Mucosa of descending colon (tissue), 3 donors: ENCODE measurements around the gene MEGF11. TPM values are rescaled to one million over a fixed set of nuclear protein-coding genes. Genes with fewer than 3 reads are reported as not detected.
A peak's percentile ranks its signal among the peaks of the same experiment; 100 is the strongest.

ENCODE experiments used
- ATAC-seq: fragments of 200-7000 bp; cut with Tn5 transposase; one replicate; pipeline ENCODE4 v1.9.1; 2020; ENCODE audit warnings: mild to moderate bottlenecking, moderate library complexity
- DNase-seq, 3 donors: peaks; one replicate each; pipeline ENCODE4 v3.0.0-alpha.2; 2020
- H3K36me3 ChIP-seq: fragments of 200-600 bp; one replicate; pipeline ENCODE4 v1.8.0; 2021; ENCODE audit warnings: low read depth, mild to moderate bottlenecking
- H3K4me1 ChIP-seq: fragments of 200-600 bp; one replicate; pipeline ENCODE4 v1.8.0; 2021; ENCODE audit warnings: low read depth, mild to moderate bottlenecking
- H3K4me3 ChIP-seq: fragments of 200-600 bp; one replicate; pipeline ENCODE4 v1.8.0; 2021; ENCODE audit warnings: mild to moderate bottlenecking
- H3K9me3 ChIP-seq: fragments of 200-600 bp; one replicate; pipeline ENCODE4 v1.8.0; 2021; ENCODE audit warnings: mild to moderate bottlenecking
- CTCF ChIP-seq: fragments of 200-600 bp; IDR thresholded peaks from one replicate; pipeline ENCODE4 v1.8.0; 2022; ENCODE audit warnings: antibody characterized with exemption, mild to moderate bottlenecking
- intact Hi-C, 2 donors: fragments of 100-400 bp; cut with DNase I in 1 of 2; cut with micrococcal nuclease in 1 of 2; formaldehyde crosslinking; loops; one replicate each; pipeline versions ENCODE4 v1.11.0 to v1.11.1; 2022; cut with DNase I, micrococcal nuclease
- total RNA-seq, 3 donors: library from RNA; stranded (reverse); fragmentation: NEBNext Ultra II Directional in 2 of 3; extraction: Animal tissue kit (Norgen Biotek cat#: 25700) in 2 of 3; gene quantifications; one replicate each; pipeline versions ENCODE4 v1.2.1 to v1.2.4, GENCODE V29; 2021 to 2023
- donor health status: DM: no; HTN: no; CAD: no; lungs with moderate emphysema.
- donor health status: DM: no; HTN: no; CAD: no.
- donor health status: DM: no; HTN: yes; CAD: no.

Gene MEGF11
- total RNA-seq, 3 donors from 2014 or later, result 0.12 to 0.29 (median 0.19) TPM

- H3K36me3 ChIP-seq, result no peaks in the 10 kb centered on the region
- H3K4me3 ChIP-seq, result no peak overlapping the region
- DNase-seq (no peak), ATAC-seq (no peak)
- no peak for TF ChIP-seq CTCF
- no peaks in the 10 kb centered on the region for H3K4me1 ChIP-seq
- intact Hi-C loops, result no loop called here
- H3K9me3 ChIP-seq, result no peaks in the 10 kb centered on the region
Measured at GRCh38 chr15:65909831-65910230, 343.7 kb downstream of the MEGF11 start.

GRCh38 chr15:65908876-65909275 is 344.7 kb downstream of the MEGF11 start:
- H3K4me1 ChIP-seq, result no peaks in the 10 kb centered on the region
- H3K4me3 ChIP-seq, result no peak overlapping the region
- DNase-seq, result no peak
- intact Hi-C loops, result no loop called here
- no peak for TF ChIP-seq CTCF
- no peak for ATAC-seq
- no peaks in the 10 kb centered on the region for H3K9me3 ChIP-seq
- no peaks in the 10 kb centered on the region for H3K36me3 ChIP-seq

- no peak for DNase-seq
- no peak overlapping the region for H3K4me3 ChIP-seq
- no peaks in the 10 kb centered on the region for H3K9me3 ChIP-seq
- ATAC-seq, result no peak
- intact Hi-C loops, result no loop called here
- no peaks in the 10 kb centered on the region for H3K36me3 ChIP-seq
- H3K4me1 ChIP-seq, result peaks cover 2% of the 10 kb centered on the region
- no peak for TF ChIP-seq CTCF
Measured at GRCh38 chr15:65907661-65908060, 345.9 kb downstream of the MEGF11 start.

GRCh38 chr15:65906396-65906795 is 347.2 kb downstream of the MEGF11 start:
- no peaks in the 10 kb centered on the region for H3K9me3 ChIP-seq
- H3K4me1 ChIP-seq, result peaks cover 11% of the 10 kb centered on the region
- no peak overlapping the region for H3K4me3 ChIP-seq
- peak; percentile 48 for ATAC-seq
- intact Hi-C loops, result no loop called here
- peak in 1 of 3 donors; percentile 26 for DNase-seq
- TF ChIP-seq CTCF, result no peak
- H3K36me3 ChIP-seq, result no peaks in the 10 kb centered on the region

GRCh38 chr15:65904301-65904700 is 349.2 kb downstream of the MEGF11 start:
- no peak for DNase-seq
- H3K9me3 ChIP-seq, result no peaks in the 10 kb centered on the region
- ATAC-seq, result no peak
- TF ChIP-seq CTCF, result no peak
- H3K36me3 ChIP-seq, result no peaks in the 10 kb centered on the region
- H3K4me3 ChIP-seq, result no peak overlapping the region
- intact Hi-C loops, result no loop called here
- H3K4me1 ChIP-seq, result peaks cover 15% of the 10 kb centered on the region
